SU-DHL-6 (cell line): Measurements from ENCODE around the gene ITGB4.

Source experiments
- CTCF ChIP-seq: fragments of 200-600 bp; sonication (generic); IDR thresholded peaks from one replicate; pipeline ENCODE4 v1.5.1; 2017; ENCODE audit warnings: antibody characterized with exemption, mild to moderate bottlenecking, low read length, moderate library complexity; ENCODE audit not compliant: insufficient read depth, poor library complexity, severe bottlenecking
- EZH2phosphoT487 ChIP-seq: fragments of 200-600 bp; sonication (generic), shearing (Covaris generic); conservative IDR thresholded peaks from 2 replicates; pipeline ENCODE4 v1.6.1; 2018; ENCODE audit warnings: mild to moderate bottlenecking, antibody characterized with exemption, low read length, moderate library complexity, mixed read lengths

GRCh38 chr17:75776386-75777295 is 55.4 kb downstream of the ITGB4 start:
- no peak for TF ChIP-seq CTCF
- no peak for TF ChIP-seq EZH2phosphoT487
